K562 treated with DMSO at 1 percent for 12 hours (cell line): Measurements from ENCODE around the gene SYNM. TPM values are rescaled to one million over a fixed set of nuclear protein-coding genes. Genes with fewer than 3 reads are reported as not detected.

Experiments
- total RNA-seq: library from RNA; unstranded; fragments of 300-600 nt; gene quantifications from 2 replicates; pipeline ENCODE4 v1.2.3, GENCODE V29; 2022; ENCODE audit not compliant: insufficient read depth

The SYNM gene
- 0.45 and 2.3 TPM in 2 replicates for total RNA-seq

GRCh38 chr15:99104788-99105513 lies at the start of gene SYNM:
TSS of gene SYNM (plus strand) at chr15:99105080. CDS start at chr15:99105200, 120 bp downstream.

Other genes with a start within 250 kb of the SYNM start
- not detected in 2 replicates for gene PGPEP1L, start 97.3 kb upstream of the SYNM start, total RNA-seq
- gene TTC23, start 144.5 kb downstream of the SYNM start, total RNA-seq = 2.1 and 4.9 TPM in 2 replicates
- gene LRRC28, start 146.4 kb downstream of the SYNM start, total RNA-seq = 7.4 and 12.9 TPM in 2 replicates